ENCODE measurements around the gene NTRK2. TPM values are rescaled to one million over a fixed set of nuclear protein-coding genes. Genes with fewer than 3 reads are reported as not detected.

Gene NTRK2
- total RNA-seq, 1 donor from 2014 or later, result 23.8 TPM

- no peak for DNase-seq (ENCODE audit: low spot score in 2 of 2)
- Histone ChIP-seq H3K27ac (no peak overlapping the region), H3K36me3 (no peaks in the 10 kb centered on the region), H3K27me3 (no peaks in the 10 kb centered on the region), H3K4me1 (no peaks in the 10 kb centered on the region), H3K4me3 (no peak overlapping the region), H3K9me3 (no peaks in the 10 kb centered on the region)
- intact Hi-C loops (cut with DNase I), result no loop called here
- TF ChIP-seq, protein P1, sequence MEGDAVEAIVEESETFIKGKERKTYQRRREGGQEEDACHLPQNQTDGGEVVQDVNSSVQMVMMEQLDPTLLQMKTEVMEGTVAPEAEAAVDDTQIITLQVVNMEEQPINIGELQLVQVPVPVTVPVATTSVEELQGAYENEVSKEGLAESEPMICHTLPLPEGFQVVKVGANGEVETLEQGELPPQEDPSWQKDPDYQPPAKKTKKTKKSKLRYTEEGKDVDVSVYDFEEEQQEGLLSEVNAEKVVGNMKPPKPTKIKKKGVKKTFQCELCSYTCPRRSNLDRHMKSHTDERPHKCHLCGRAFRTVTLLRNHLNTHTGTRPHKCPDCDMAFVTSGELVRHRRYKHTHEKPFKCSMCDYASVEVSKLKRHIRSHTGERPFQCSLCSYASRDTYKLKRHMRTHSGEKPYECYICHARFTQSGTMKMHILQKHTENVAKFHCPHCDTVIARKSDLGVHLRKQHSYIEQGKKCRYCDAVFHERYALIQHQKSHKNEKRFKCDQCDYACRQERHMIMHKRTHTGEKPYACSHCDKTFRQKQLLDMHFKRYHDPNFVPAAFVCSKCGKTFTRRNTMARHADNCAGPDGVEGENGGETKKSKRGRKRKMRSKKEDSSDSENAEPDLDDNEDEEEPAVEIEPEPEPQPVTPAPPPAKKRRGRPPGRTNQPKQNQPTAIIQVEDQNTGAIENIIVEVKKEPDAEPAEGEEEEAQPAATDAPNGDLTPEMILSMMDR (IDR thresholded peaks at IDR 0.05), result no peak
Observed at GRCh38 chr9:84686068-84686467, 16.5 kb downstream of the NTRK2 start.

DNA sequence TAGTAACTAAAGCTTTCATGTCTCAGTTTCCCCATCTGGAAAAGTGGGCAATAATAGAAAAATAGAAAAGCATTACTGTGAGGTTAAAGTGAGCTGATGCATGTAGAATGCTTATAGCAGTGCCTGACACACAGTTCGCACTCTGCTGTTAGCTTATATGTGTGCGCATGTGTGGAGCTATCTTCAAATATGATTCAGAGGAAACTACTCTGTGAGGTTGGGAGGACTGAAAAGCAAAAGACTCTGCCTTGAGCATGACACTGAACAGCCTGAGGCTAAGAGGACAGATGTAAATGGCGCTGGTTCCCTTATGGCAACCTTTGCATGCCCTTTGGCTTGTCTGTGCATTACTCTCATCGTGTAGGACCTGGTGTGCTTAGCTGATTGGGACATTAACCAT lies 19.4 kb downstream of the NTRK2 start:
- no peaks in the 10 kb centered on the region for H3K36me3 ChIP-seq
- no peak overlapping the region for H3K4me3 ChIP-seq
- intact Hi-C loops (cut with DNase I), result no loop called here
- no peaks in the 10 kb centered on the region for H3K4me1 ChIP-seq
- TF ChIP-seq, protein P1 (IDR thresholded peaks at IDR 0.05), result no peak
- no peak for DNase-seq (ENCODE audit: low spot score in 2 of 2)
- no peak overlapping the region for H3K27ac ChIP-seq
- H3K9me3 ChIP-seq, result no peaks in the 10 kb centered on the region
- H3K27me3 ChIP-seq, result no peaks in the 10 kb centered on the region

- Histone ChIP-seq H3K27ac (no peak overlapping the region), H3K4me1 (no peaks in the 10 kb centered on the region), H3K9me3 (no peaks in the 10 kb centered on the region), H3K36me3 (no peaks in the 10 kb centered on the region), H3K27me3 (no peaks in the 10 kb centered on the region), H3K4me3 (no peak overlapping the region)
- TF ChIP-seq, protein P1 (IDR thresholded peaks at IDR 0.05), result no peak
- intact Hi-C loops (cut with DNase I), result no loop called here
- DNase-seq (ENCODE audit: low spot score in 2 of 2), result no peak
Observed at GRCh38 chr9:84691634-84692033, 22.1 kb downstream of the NTRK2 start.

DNA sequence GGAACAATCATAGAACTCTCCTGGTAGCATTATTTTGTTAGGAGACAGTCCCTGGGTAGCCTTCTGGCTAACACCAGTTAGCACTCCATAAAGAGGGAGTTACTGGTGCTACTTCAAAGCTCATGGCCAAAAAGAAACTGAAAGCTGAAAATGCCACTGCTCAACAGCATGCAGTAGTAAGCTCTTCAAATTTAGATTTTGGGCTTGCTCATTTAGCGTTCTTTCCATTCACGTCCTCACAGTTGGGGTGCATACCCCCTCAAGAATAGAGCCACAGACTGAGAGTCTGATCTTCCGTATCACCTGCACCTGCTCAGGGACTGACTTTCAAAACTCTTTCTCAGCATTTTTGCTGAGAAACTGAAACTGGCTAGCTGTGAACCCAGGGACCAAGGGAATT lies 24.7 kb downstream of the NTRK2 start:
- H3K4me3 ChIP-seq, result no peak overlapping the region
- intact Hi-C loops (cut with DNase I), result no loop called here
- TF ChIP-seq, protein P1 (IDR thresholded peaks at IDR 0.05), result no peak

DNA sequence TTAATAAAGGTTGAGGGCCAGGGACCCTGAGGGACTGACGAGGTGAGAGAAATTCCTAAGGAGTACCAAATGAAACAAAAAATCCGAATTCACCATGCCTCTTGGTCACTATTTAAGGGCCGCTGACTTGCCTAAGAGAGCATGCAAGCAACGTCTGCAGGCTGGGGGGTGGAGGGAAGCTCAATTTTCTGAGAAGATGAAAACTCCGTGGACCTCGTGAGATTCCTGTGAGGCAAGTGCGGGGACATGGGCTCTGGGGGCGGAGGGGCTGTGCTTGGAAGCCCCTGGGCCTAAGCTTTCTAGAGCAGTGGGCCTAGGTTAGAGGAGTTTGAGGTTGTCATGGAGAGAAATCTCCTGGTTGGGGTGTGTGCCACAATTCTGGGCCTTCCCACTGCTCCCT lies 27.5 kb downstream of the NTRK2 start:
- no peaks in the 10 kb centered on the region for H3K9me3 ChIP-seq
- H3K4me3 ChIP-seq, result no peak overlapping the region
- DNase-seq (ENCODE audit: low spot score in 2 of 2), result no peak
- no peaks in the 10 kb centered on the region for H3K4me1 ChIP-seq
- H3K36me3 ChIP-seq, result no peaks in the 10 kb centered on the region
- intact Hi-C loops (cut with DNase I), result loop anchor here (1.0 kb wide), 2 partner anchors 257 to 561 kb away; no protein-coding TSS in a partner anchor
- TF ChIP-seq, protein P1 (IDR thresholded peaks at IDR 0.05), result no peak
- H3K27me3 ChIP-seq, result no peaks in the 10 kb centered on the region
- H3K27ac ChIP-seq, result no peak overlapping the region

More for the DNA sequence above, 24.7 kb downstream of the NTRK2 start:
- no peaks in the 10 kb centered on the region for H3K4me1 ChIP-seq
- no peak overlapping the region for H3K27ac ChIP-seq
- DNase-seq (ENCODE audit: low spot score in 2 of 2), result no peak
- H3K36me3 ChIP-seq, result no peaks in the 10 kb centered on the region
- H3K27me3 ChIP-seq, result no peaks in the 10 kb centered on the region
- H3K9me3 ChIP-seq, result no peaks in the 10 kb centered on the region

Measured in ascending aorta (tissue), 2 donors.